Renal pelvis (tissue), 4 donors: ENCODE data around the gene ACTN1. TPM values are rescaled to one million over a fixed set of nuclear protein-coding genes. Genes with fewer than 3 reads are reported as not detected.

Experiments
- DNase-seq: peaks from one replicate; pipeline ENCODE4 v3.0.0-alpha.2; 2013
- polyA plus RNA-seq, 3 donors: library from polyadenylated mRNA; unstranded; fragments of 120-200 nt; gene quantifications; one replicate each; pipeline ENCODE4 v1.2.1, GENCODE V29; 2013; ENCODE audit not compliant: insufficient read length in 3 of 3

Gene ACTN1
- polyA plus RNA-seq, 3 donors: 63.0 to 77.9 (median 74.1) TPM

DNA sequence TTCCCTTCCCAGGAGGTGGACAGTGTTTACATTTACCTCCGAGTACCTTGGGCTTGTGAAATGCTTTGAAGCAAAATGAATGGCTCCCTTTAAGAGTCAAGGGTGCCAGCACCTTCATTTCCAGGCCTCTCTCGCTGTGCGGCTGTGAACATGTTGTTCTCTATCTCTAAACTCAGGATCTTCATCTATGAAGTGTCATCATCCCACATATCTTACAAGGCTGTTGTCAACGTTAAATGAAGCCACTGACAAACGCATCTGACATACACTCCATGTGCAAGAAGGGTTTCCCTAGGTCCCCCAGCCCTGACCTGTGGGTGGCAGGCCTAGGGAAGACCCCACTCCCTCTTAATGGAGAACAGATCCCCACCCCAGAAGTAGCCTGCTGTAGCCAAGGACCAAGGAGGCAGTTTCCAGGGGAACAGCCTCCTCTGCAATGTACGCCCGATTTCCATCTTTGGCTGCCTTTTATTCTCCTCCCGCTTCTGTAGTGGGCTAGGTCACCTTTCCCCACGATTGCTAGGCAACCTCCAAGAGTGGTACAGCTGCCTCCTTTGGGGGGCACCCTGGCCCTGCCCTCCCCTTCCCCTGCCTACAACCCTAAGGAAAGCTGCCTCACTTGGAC, 7.6 kb downstream of the ACTN1 start:
- DNase-seq: no peak

DNA sequence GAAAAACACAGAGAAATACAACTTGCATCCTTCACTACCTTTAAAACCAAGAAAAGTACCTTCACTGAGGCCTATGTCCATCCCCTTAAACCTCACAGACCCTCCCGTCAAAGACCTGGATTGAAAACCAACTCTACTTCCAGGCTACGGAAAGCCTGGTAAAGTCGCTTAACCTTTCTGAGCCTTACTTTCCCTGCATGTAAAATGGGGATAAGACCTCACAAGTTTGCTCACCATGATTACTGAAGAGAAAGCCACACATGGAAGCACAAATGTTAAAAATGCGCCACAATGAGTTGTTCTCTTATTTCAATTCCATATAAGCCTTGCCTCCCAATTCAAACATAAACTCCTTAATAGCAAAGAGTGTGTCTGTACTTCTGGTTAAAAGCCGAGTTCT, 8.4 kb downstream of the ACTN1 start:
- DNase-seq: no peak

DNA sequence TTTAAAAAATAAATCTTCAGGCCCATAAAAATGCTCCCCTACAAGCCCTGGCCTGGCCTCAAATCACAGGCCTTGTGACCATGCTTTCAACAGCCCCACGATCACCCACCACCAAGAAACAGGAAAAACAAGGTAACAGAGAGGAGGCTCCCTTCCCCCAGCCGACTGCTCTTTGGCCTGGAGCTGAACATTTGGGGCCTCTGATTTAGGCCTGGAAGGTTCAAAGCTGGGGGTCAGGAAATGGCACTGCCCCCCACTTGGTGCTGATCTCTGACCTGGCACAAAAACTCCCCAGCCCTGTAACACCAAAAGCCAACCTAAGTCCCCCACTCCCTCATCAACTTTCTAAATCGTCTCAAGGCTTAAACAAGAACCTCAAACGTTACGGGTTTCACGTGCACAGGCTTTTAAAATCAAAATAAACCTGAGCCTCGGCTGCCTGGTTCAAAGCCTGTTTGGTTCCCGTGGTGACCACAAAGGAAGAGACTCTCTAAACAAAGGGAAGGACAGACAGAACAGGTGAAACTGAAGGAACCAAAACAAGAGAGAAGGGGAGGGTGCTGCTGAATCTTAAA, 9.0 kb downstream of the ACTN1 start:
- no peak for DNase-seq

DNA sequence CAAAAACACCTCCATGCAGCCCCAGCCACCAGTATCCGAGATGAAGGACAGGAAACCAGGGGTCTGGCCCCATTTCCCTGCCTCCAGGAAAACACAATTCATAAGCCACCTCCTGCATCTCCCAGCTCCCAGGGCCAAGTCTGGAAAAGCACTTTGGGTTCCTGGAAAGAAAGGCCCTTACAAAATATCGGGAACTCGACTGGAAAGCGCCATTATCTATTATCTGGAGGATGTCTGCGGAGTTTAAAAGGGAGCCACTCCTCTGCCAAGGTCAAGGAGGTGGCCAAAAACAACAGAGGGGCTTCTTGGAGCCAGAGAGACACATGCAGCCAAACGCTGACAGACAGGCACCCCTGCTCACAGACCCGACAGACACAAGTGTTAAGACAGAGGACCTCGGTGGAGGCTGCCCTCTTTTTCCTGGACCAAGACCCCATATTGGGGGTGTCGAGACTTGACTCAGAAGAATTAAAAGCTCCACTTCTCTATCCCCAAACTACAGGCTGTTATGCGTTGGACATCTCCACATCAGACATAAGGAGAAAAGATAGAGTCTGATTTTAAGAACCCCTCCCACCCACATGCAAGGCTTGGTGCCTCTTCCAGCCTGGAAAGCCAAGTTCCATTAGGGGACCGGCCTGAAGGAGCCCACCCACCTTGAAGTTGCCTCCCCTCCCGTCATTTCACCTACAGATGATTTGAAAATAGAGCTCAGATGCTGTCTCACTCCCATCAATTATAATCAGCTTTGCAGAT, 9.6 kb downstream of the ACTN1 start:
- DNase-seq: no peak

DNA sequence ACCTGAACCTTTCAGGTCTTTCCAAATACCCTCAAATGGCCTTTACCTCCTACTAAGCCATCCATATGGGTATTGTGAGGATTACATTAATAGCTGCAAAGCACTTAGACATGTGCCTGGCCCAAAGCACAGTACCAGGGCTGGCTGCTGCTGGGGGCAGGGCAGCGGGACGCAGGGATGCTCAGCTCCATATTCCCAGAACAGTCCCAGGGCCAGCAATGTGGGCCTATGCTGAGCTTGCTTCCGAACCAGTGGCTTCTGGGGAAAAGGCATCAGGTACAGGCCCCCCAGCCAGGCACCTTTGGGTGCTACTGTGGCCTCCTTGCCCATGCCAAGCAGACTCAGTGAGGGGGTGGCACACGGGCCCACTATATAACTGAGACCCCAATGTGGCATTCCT, 10.4 kb downstream of the ACTN1 start:
- DNase-seq: no peak

DNA sequence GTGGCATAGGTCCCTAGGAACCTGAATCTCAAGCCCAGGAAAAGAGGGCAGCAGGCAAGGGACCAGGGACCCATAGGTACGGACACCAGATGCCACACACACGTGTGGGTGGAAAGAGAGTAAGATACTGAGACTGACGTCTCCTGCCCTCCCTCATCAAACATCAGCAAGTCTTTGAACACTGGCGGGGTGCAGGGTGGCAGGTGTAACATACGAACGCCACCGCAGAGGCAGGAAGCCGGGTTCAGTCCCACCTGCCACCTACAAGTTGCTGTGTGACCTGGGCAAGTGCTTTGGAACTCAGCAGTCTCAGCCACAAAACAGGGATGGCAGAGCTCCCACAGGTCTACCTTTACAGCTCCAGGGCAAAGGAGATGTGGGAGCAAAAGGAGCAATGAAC, 11.1 kb downstream of the ACTN1 start:
- DNase-seq: no peak

DNA sequence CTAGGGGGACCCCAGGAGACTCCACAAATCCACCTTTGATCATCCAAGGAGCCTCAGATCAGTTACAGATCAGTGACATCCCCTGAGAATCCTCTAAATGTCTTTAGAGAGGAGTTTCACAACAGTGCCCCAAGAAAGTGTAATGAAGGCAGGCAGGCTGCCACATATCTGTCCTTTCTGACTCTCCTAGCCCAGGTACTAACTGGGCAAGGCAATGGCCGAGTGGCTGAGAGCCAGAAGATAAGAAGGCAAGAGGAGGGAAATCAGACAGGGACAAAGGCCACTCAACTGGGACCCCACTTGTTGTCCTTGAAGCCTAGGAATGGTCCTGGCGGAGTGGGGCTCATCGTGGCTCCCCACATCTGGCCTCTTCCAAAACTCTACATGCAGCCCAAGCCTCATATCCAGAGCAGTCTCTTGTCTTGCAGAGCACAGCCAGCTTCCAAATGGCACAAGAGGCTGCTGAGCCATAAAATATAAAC, 11.6 kb downstream of the ACTN1 start:
- no peak for DNase-seq

DNA sequence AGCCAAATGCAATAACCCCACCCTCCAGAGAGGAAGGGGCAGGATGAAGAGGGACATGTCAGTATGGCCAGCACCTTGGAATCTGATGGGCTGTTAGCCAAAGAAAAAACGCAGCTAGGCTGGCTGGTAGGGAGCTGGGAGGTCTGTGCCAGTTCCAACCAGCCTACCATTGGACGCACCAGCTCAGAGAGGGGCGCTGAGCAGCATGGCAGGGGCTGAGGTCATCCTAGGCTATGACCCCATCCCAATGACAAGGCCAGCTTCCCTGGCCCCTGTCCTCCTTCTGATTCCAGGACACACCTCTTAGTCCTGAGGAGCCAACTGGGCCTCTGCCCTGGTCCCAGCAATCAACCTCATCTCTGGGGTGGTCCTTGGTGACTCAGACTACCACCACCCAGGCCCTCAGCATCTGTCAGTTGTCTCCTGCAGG, 12.2 kb downstream of the ACTN1 start:
- DNase-seq: no peak

DNA sequence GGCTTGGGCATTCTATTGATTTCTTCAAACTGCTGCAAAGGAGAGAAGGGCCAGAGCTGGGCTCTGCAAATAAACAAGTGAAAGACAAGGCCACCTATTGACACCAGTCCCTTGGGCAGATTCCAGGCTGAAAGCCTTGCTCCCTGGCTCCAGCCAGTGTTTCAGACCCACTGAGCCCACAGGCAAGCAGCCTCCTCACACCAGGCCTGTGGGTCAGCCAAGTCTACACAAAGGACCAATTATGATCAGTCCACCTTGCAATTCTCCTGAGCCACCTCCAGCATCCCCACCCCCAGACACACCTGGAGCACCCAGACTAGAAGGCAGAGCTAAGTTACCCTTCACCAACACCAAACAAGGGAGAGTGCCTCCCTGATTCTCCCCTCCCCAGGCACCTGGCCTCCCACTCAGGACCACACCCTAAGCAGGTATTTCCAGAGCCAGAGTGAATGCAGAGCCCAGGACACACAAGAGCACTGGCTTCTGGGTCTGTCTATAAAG, 13.8 kb downstream of the ACTN1 start:
- DNase-seq: no peak

DNA sequence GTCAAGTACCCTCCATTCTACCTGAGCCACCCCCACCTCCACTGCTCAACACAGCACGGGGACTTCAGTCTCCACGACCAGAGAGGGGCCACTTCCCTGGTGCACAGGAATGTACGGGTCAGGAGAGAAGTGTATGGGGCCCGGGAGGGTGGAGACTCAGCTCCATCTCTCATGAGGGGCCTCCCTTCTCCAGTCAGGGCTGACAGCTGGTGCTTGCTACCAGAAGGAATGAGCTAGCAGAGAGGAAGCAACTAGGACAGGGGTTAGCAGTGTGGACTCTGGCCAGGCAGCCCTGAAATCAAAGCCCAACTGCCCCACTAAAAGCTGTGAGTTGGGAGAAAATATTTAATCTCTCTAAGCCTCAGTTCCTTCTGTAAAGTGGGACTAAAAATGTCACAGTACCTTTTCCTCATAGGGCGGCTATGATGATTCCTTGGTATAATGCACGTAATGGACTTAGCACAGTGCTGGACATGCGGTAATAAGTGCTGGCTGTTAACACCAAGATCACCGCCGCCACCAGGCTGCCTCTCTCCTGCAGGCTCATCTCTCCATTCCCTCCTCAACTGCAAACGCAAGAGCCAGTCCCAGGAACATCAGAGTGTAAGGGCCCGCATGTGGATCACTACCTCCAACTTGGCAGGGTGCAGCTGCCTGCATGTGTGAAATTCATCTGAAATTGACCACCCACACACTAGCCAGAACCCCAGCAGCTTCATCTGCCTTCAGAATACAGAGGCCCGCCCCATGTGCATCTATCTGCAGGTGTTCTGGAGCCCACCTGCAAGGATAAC, 14.6 kb downstream of the ACTN1 start:
- no peak for DNase-seq

DNA sequence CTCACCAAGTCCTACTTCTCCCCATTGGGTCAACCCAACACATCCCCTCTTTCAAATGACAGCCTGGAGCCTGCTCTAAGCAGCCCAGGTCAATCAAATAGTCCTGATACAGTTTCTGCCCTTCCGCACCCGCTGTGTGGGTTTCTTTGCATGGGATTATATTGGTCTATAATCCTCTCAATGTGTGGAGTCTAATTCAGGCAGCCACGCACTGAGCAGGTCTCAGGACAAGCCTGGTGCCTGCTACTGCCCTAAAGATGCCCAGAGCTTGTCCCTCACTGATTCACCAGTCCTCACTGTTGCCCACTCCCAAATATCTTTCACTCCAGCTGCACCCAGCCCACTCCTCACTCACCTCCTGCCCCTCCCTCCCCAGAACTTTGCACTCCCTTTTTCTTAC, 16.4 kb downstream of the ACTN1 start:
- DNase-seq: no peak

DNA sequence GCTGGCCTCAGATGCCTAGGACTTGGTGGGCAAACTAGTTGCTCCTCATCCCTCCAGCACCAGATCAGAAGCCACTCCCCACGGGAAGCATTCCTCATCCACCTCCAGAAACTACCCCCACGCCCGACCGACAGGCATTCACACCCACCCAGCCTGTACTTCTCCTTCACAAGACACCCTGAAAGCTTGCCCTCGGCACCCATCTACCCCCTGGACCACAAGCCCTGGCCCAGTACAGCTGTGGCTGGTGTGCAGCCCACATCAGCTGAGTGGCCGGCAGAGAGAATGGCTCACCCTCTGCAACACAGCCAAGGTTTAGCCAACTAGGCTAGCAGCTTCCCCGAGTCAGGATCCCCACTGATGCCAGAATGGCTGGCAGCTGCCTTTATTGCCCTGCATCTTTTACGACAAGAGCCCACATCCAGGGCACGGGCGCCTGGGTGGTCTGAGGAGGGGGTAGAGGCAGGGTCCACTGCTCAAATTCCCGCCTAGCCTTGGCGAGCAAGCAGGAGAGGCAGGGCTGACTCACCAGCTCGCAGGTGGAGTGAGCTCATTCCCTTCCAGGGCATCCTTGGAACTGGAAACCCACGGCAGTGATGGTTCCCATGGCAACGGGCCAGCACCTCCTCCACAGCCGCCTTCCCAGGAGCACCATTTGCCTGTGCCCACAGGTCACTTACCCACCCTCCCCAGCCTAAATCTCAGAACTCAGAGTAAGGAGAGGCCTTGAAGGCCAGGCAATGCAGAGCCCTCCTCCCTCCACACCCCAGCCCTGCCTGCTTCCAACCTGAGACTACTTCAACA, 17.1 kb downstream of the ACTN1 start:
- DNase-seq: peak; percentile 82

DNA sequence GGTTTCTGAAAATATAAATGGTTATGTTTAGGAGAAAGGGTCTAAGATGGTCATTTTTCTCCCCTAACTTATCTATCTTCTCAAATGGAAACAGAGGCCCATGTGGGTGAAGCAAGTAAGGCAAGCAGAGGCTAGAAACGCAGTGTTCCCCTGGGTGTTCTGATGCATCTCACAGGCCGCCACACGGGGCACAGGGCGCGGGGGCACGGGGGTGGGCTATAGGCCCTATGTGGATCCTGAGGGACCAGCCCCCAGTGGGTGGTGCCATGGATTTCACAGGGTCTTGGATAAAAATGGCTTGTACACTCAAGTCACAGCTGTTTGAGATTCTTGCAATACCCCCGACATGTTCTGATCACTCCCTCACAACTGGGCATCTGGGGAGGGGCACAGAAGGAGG, 17.7 kb downstream of the ACTN1 start:
- no peak for DNase-seq

DNA sequence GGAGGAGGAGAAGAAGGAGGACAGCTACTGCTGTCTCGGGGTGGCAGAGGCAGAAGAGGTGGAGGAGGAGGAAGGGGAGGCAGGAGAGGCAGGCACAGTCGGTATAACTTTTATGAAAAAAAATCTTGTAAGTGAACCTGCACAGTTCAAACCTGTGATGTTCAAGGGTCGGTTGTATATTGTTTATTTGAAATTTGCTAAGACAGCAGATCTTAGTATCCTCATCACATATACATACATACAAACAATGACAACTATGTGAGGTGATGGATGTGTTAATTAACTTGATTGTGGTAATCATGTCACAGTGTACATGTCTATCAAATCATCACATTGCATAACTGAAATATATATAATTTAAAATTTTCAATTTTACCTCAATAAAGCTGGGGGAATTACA, 19.0 kb downstream of the ACTN1 start:
- no peak for DNase-seq

DNA sequence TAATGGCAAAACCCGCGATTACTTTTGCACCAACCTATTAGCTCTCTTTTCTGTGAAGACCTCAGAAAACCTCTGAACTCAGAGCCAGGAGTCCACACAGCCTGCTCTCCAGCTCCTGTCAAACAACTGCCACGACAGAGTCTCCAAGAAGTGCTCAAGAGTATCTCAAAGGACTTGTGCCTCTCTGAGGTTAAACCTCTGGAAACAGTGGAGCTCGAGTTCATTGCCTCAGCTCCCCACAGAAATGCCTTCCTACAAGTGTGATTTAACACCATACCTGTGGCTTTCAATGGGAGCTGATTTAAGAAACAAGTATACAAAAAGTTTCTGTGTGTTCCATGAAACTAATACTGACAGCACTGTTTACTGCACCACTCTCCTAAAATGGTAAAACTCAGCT, 20.1 kb downstream of the ACTN1 start:
- DNase-seq: no peak

DNA sequence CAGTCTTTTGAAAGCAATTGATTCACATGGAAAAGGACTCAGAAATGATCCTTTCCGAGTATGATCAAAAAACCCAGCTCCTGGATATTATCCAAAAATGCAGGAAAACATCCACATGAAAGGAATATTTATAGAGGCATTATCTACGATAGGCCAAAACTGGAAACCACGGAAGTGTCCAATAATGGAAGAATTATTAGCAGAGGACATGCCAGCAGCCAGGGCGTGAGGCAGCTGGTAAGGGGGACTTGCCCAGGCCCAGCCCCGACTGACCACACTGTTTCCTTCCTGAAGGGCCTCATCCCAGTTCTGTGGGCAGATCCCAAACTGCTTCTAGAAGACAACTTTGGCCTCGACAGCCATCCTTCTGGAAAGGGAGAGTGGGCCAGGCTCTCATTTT, 20.5 kb downstream of the ACTN1 start:
- DNase-seq: no peak

DNA sequence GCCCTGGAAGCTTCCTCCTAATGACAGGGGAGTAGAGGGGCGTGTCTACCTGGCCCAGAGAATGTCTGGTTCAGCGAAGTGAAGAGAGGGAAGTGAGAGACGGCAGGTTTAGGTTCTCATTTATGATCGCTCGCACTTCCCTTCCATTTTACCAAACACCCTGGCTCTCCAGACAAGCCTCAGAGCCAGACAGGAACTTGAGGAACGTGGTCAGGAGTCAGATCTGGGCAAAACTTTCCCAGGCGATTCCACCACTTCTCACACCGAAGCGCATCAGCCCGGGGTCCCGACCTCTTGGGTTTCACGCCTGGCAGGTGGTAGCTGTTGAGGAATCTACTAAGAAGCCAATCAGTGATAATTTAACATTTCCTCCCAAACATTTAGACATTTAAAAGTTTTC, 21.3 kb downstream of the ACTN1 start:
- no peak for DNase-seq

DNA sequence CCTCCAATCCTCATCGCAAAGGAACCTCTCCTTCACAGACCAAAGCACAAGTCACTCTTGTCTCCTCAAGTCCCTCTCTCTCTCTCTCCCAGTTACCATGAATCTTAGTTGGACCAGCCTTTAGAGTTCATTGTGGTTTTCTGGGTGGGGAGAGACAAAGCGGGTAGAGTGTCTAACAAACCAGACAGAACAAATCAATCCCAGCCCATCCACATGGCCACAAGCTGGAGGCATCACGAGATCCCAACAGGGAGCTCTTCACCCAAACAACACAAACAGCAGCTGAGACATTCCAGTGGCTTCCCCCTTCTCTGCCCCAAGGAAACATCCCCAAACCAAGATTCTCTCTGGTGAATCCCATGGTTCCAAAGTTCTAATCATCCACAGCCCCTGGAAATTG, 22.4 kb downstream of the ACTN1 start:
- no peak for DNase-seq

DNA sequence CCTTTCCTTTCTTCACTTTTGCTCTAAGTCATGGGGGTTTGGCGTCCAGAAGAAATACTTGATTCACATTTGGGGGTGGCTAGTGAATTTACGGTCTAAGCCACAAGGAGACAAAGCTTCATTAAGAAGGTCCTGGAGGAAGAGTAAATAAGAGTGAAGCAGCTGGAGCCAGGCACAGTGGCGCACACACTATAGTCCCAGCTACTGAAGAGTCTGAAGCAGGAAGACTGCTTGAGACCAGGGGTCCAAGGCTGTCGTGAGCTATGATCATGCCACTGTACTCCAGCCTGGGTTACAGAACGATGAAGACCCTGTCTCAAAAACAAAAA, 23.3 kb downstream of the ACTN1 start:
- DNase-seq: no peak

DNA sequence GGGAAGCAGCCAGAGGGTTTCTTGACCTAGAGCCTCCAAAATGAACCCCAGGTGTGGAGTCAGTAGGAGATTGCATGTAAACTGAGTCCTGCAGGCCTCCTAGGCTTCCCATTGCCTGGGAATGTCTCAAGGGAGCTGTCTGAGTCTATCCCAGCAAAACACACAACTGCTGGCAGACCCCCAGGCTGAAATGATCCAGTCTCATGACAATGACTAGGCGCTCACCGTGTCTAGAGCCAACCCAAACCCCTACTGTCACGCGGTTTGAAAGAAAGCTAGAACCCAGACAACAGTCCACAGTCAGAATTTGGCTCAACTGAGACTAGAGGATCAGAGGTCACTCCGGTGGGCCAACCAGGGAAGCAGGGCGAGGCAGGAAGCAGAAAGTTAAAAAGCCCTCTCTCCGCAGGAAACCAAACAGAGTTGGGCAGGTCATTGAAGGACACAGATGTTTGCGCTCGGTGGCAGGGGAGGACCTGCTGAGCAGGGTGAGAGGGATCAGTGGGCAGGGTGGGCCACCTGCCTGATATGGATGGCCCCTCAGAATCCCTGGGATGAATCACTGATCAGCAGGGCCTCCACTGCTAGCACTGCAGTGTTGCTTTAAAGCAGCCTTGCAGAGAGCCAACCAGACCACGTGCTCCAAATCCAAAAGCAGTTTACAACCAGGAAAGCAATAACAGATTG, 23.8 kb downstream of the ACTN1 start:
- no peak for DNase-seq

DNA sequence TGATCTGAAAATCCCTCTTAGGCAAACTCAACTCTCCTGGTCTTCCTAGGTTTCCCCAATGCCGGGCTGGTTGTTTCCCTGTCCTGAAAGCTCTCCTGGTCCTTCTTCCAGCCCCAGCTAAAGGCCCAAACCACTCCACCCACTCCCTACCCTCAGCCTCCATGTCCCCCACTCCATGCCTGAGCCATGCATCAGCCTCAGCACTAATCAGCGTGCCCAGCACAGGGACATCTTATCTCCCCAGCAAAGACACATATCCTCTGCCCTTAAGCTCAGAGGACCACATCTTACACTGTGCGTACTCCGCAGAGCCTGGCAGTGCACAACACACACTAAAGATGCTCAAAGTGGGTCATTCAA, 25.9 kb downstream of the ACTN1 start:
- no peak for DNase-seq
